HG03108 (cell line): ENCODE results near the gene CTLA4.

Experiments
- ATAC-seq: cut with Tn5 transposase; IDR thresholded peaks from one replicate; pipeline ENCODE4 v1.9.1; 2021; ENCODE audit warnings: moderate library complexity; ENCODE audit not compliant: unreplicated experiment

The CTLA4 gene

DNA sequence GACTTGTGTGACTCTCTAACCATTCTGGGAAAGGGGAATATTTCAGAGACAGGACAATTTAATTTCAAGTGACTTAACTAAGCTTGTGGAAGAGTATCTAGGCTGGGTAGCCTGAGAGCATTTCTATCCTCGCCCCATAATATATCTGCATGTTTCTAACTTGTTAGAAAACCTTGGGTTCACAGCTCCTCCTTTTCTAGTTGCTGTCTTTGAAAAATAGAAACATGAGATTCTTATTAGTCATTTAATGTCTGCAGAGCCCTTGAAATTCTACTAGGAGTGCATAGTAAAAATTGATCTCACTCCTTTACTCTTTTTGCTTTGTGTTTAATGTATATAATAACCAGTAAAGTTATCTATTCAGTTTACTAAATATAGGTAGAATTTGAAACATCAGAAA, 22.4 kb downstream of the CTLA4 start:
- ATAC-seq, result no peak

DNA sequence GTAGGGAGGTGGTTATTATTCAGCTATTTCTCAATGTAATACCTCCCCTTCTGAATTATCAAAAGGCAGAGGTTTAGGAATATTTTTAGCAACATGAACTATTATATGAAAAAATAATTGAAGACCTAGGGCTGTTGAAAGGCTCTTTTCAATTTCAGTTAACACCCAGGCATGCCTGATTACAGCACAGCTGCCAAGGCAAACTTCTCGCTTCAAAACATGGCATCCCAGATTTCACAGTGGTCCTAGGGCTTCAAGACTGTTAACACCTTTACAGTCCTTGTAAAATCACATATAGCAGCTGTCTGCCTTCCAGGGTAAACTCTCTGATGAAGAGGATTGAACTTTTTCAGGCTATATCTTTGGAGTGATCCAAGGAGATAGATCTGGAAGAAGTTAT, 23.2 kb downstream of the CTLA4 start:
- no peak for ATAC-seq

DNA sequence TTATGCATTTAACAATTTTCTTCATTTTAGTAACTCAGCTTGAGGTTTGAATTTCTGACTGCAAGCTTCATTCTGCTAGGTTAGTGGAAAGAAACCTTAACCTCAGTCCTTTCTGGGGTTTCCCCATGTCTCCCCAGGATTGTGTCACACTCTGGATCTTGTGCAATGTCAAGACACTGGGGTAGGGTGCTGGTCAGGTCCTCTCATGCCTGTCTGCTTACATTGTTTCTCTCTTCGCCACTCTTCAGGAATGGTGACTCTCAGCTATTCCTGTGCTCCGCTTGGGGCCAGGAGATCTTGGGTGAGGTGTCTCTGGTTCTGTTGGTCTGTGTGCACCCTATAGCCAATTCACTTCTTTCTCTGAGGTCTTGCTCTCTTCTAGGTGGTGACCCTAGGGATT, 23.9 kb downstream of the CTLA4 start:
- no peak for ATAC-seq

DNA sequence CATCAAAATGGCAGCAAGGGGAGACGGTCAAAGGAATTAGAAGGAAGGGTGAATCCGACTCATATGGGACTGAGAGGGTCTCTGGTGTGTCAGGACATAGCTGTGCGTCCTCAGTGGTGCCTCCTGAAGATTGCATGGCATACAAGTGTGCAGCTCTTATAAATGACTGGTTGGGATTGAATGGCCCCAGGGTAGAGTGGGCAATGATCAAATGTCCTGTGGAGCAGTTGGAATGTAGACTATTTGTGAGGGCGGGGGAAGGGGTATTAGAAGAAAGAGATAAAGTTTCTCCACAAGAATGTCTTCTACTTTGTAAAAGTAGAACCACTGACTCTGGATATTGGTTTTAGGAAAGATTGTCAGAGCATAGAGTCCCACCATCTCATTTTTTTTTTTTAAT, 24.6 kb downstream of the CTLA4 start:
- no peak for ATAC-seq

DNA sequence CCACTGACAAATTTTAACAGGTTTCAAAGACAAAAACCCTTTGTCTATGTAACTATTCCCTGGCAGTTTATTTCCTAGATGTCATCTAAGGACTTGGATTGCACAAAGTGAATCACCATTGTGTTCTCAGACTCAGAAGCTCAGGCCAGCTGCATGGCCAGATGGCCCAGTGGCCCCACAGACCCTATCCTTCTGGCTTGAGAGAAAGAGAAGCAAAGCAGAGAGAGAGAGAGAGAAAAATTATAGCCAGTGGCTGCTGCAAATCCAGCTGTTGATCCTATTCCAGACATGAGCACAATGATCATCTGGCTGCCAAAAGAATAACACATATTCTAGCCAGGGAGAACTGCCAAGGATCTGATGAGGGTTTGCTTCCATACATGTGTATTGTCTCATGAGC, 25.8 kb downstream of the CTLA4 start:
- ATAC-seq, result no peak

DNA sequence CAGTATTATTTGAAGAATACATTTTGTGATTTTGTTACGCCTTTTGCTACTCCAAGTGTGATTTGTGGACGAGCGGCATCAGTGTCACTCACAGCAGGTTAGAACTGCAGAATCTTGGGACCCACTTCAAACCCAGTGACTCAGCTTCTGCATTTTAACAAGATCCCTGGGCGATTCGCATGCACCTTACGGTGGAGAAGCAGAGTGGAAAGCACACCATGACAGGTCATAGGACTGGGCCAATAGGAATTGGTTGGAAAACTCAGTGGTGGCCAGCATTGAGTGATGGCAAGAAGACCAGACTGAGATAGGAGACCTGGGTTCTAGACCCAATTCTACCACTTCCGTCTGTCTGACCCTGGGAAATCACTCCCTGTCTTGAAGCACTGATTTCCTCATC, 26.3 kb downstream of the CTLA4 start:
- ATAC-seq, result no peak

DNA sequence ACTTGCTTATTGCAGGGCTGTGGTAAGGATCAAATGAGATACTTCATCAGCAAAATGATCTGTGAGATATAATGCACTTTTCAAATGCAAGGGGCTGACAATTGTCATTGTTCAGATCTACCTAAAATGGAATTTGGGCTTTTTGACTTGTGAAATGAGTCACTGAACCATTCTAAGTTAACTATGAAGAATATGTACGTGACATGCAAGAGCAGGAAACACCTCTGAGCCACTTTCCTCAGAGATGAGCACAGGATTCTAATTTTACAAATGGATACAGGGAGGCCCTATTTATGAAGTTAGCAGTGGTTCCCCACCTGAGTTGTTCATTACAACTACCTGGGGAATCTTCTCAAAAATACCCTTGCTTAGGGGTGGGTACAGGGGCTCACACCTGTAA, 26.7 kb downstream of the CTLA4 start:
- ATAC-seq, result no peak

DNA sequence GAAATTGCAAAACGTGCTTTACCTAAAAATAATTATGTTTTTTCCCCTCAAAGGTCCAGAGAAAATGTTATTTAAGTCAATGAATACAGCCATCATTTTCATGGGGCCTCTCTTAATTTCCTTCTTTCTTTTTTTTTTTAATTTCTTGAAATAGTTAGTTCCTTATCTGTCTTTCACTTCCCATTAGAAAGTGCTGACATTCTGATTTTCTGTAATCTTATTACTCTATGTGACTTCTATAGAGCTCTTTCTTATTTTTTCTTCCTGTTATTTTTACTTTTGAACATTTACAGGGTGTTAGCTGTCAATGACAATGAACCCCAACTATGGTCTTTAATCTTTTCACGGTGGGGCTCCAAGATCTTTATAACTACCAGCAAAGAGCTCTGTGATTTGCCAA, 30.0 kb downstream of the CTLA4 start:
- ATAC-seq, result no peak

DNA sequence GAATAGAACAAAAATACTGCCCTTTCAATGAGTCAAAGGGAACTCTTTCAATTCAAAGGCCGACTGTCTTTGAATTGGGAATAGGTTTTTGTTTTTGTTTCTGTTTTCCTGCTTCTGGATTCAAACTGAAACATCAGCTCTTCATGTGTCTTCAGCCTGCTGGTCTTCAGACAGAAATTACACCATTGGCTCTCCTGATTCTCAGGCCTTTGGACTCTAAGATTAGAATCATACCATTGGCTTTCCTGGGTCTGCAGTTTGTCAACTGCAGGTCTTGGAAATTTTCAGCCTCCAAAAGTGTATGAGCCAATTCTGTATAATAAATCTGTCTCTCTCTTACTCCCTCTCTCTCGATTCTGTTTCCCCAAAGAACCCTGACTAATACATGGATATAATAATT, 31.1 kb downstream of the CTLA4 start:
- no peak for ATAC-seq

DNA sequence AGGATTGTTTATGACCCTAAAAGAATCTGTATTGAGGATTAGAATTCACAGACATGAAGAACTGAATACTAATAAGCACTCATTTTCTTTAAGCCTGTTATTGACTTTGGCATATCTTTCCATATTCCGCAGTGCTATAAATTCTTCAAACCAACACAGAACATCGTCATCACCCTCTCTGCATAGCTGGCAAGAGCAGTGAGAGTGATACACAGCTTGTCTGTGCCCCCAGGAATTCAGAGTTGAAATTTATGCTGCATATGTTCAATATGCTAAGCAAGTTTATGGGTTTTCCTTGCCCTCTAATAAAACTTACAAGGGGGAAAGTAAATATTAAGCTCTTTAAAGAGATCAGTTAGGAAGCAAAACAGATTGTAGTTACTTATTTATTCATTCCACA, 32.7 kb downstream of the CTLA4 start:
- ATAC-seq, result no peak

DNA sequence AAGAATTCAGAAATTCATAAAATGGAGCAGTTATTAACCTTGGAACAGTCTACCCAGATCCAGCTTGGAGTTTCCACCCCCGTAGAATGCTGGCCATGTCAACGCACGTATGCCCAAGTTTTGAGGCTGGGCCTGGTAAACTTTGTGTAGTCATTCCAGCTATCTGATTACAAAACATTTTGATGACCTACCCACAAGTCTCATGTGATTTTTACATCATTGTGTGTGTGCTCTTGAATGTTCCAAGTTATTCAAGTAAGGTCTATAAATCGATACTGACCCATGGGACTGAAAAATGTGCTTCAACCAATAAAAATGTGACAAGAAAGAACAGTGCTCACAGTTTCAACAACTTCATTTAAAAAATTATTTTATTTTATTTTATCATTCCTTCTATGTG, 36.5 kb downstream of the CTLA4 start:
- no peak for ATAC-seq

DNA sequence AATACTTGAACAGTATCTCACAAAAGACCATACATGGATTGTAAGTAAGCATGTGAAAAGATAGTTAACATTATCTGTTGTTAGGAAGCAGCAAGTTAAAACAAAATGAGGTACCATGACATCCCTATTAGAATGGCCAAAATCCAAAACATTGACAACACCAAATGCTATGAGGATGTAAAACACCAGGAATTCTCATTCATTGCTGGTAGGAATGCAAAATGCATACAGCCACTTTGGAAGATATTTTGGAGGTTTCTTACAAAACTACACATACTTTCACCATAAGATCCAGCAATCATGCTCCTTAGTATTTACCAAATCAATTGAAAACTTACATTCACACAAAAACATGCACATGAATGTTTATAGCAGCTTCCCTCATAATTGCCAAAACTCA, 38.1 kb downstream of the CTLA4 start:
- ATAC-seq, result no peak

DNA sequence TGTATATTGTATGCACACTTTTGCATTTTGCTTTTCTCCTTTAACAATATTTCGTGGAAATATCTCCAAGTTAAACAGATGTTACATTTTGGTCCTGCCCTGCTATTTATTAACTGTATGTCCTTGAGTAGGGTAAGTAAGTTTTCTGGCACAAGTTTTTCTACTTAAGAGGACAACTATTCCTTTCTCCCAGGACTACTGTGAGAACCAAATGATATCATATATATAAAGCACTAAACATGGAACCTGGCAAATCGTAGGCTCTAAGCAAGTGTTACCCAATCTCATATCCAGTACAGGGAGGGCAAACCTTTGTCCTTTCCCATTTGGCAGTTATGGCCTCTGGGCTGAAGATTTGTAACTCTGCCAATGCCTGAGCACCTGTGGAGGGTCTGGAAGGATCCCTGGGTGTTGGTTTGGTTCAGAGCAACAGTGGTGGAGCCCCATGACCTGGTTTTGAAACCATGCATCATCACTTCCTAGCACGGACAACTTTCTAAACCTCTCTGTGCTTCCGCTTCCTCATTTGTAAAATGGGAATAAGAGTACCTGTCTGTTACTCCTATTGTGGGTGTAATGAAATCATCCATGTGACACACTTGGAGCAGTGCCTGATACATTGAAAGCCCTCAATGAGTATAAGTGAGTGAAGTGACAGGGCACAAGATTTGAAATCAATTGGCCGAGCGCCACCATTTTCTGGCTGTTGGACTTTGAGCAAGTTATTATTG, 40.7 kb downstream of the CTLA4 start:
- ATAC-seq, result no peak

DNA sequence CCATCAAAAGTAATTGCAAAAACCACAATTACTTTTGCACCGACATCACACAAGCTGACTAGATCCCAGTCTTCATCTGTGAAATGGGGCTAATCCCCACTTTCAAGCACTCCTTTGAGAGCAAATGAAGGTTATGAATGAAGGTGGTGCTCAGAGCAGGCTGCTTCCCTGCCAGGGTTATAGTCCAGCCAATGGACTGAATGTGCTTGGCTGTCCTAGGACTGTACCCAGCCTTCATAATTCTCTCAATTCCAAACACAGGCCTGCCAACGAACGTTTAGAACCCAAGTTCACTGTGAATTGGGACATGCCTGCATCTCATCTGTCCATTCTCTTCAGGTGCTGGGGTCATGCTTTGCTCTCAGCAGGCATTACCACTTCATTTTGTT, 41.2 kb downstream of the CTLA4 start:
- no peak for ATAC-seq

DNA sequence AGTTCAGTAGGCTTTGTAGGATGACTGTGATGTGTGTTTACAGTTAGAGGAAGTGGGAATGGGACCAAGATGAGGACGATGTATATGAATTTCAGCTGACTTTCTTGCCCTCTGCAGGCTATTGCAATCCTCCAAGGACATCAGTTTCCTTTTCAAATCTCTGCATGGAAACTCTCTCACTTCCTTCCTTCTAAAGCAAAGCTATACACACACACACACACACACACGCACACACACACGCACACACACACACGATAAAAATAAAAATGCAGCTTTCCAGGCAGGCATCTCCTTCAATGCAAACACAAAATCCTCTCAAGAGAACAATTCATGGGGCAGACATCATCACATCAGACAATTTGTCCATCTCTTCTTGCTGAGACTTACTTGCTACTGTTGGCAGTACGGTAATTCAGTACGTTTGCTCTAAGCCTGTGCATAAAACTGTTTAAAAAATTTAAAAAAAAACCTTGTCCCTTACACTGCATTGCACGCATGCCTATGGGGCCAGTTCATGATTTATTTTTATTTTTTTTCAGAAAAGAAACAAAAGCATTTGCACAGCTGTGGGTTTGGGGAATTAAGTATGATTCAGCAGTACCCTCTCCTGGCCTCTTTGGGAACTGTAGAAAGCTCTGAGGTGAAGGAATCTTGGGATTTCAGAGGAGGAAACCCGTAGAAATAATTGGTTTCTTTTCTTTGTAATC, 41.8 kb downstream of the CTLA4 start:
- no peak for ATAC-seq

DNA sequence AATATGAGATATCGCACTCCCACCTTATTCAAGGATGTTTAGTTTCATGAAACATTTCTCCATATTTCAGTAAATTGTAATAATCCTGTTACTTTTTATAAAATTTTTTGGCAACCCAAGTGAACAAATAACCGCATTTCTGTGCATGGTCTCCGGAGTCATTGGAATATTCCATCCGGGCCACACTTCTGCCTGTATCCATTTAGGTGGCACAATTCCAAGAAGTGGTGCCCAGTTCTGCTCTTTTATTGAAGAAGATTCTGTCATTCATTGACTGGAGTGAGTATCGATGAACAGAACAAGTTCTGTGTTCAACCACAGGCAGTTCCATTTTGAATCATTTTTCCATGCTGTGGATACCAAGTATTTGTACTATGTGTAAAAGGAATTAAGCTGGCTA, 42.4 kb downstream of the CTLA4 start:
- no peak for ATAC-seq

DNA sequence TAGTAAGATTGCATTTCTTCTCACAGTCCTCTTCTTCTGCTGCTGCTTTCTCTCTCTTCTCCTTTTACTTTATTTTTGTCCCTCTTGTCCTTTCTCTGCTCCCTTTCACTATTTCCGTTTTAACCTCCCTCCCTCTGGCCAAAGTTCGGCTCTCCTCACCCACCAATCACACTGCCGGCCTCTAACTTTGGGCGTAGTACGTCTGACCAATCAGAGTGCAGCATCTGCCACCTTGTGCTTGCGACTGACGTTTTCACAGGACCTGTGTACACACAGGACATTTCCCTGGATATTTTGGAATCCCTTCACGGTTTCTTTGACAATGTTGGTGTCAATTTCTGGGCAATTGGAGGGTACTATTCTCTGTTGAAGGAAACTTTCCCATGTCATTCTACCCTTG, 46.4 kb downstream of the CTLA4 start:
- no peak for ATAC-seq

DNA sequence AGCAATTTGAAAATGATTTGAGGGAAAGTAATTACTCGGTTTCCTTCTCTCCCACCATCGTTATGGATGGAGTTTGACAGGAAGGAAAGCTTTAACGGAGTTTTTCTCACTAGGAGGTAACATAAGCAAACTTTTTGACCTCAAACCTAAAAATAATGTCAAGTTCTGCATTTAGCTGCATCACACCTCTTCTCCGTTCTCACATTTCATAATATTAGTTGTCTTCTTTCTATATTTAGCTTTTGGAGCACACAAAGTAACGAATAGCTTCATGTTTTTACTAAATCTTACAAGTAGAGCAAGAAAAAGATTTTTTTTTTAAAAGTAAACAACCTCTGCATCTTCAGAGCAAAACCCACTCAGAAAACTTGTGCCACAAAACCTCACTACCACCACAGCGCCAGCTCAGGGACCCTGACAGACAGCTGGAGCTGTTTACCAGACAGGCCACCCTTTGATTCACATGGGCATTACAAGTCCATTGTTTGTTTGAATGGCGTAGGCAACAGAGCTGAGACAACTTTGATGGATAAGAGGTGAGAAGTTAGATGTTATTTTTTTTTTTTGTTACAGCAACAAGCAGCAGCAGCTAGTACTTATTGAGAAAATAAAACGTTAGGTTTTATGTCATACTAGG, 47.1 kb downstream of the CTLA4 start:
- no peak for ATAC-seq

DNA sequence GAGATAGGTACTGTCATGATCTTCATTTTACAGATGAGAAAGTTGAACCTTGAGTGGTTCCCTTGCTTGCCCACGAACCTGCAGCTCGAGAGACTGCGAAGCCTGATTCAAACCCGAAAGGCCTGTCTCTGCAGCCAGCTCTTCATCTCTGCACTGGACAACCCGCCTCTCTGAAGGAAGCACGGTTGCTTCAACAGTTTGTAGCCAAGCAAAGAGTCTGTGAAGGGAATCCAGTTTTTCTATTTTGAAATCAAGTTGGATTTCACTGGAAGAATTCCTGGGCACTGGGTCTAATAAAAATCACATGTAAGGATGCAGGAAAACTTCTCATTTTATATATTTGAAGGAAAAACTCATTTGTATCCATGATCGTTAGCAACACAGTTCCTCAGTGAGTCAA, 47.7 kb downstream of the CTLA4 start:
- no peak for ATAC-seq

DNA sequence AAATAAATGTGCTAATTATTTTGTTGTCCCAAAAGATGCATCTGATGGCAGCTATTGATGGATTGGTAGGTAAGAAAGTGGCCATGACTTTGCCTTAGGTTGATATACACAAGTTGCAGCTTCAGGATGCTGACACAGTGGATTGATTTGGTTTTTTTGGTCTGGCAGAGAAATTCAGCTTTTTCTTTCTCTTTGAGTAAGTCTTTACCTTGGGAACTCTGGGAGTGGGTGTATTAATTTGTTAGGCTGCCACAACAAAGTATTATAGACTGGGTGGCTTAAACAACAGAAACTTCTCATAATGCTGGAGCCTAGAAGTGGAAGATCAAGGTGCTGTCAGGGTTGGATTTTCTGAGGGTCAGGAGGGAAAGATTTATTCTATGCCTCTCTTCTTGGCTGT, 49.2 kb downstream of the CTLA4 start:
- ATAC-seq, result no peak

DNA sequence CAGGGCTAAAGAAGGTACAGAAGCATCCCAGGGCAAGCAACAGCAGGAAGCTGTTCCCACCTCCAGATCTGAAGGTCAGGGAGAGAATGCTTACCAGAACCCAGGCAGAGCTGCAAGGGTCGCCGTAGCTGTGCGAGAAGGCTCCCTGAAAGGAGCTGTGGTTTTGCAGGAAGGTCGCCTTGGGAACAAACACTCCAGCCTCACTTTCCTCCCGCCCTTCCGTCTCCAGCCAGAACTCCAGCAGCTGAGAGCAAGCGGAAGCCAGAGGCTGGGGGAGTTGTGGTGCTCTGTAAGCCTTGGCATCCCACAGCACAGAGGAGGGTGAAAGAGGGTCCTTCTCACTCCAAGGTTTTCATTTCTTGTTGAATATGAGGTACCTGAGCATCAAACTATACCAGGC, 50.7 kb downstream of the CTLA4 start:
- ATAC-seq, result no peak

DNA sequence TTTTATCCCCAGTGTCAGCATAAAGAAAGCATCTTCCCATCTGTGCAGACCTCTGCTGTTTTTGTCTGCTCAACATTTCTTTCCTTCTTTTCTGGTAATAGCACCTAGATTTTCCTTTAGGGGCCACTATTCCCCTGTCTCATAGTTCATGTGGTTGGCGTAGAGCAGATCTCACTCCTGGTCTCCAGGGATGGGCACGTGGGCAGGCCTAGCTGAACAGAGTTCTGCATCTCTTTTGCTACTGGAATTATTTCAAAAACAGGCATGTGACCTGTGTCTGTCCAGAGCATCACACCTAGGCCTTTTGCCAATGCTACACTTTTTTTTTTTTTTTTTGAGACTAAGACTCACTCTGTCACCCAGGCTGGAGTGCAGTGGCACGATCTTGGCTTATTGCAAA, 51.3 kb downstream of the CTLA4 start:
- no peak for ATAC-seq
